GM08714 (cell line): ENCODE measurements around the gene CRB1.

ENCODE experiments used
- H3K4me3 ChIP-seq: fragments of 200-500 bp; sonication (Bioruptor generic); 2 replicates; pipeline ENCODE4 v1.5.1; 2014; ENCODE audit warnings: mild to moderate bottlenecking, low read length, inconsistent platforms
- ZNF274 ChIP-seq: IDR thresholded peaks from 2 replicates; pipeline ENCODE4 v1.6.1; 2012; ENCODE audit warnings: mild to moderate bottlenecking, low read depth, low read length

Gene CRB1

DNA sequence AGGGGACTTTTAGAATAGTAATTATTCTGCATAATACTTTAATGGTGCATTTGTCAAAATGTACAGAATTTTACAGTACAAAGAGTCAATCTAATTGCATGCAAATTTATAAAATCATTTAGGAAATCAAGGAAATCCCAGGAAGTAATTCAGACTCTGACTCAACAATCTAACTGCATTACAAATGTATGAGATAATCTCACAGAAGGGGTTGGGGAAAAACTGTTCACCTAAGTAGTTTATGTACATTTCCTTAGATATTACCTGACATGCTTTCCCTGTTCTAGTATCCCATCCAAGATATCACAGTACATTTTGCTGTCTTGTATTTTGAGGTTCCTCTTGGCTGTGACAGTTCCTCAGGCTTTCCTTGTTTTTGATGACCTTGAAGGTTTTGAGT lies 4.7 kb downstream of the CRB1 start:
- no peak for TF ChIP-seq ZNF274
- H3K4me3 ChIP-seq: no peak overlapping the region

GRCh38 chr1:197277166-197277565 lies 9.1 kb downstream of the CRB1 start:
- H3K4me3 ChIP-seq: no peak overlapping the region
- TF ChIP-seq ZNF274: no peak

DNA sequence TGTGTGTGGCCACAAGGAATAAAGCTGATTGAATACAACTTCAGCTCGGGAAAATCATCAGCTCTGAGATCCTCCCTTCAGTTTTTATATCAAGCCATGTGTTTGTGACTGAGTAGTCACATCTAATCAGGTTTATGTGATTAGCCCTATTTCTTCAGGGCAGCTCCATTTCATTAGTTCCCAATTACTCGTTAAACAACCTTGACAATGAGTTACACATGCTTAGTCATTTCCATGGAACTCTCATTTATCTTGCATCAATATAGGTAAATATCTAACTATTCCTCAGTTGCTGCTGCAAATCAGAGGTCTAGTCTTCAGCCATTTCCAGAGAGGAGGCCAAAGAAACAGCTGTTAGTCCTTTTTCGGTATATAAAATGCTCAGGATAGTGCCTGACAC lies 16.3 kb downstream of the CRB1 start:
- H3K4me3 ChIP-seq: no peak overlapping the region
- TF ChIP-seq ZNF274: no peak

DNA sequence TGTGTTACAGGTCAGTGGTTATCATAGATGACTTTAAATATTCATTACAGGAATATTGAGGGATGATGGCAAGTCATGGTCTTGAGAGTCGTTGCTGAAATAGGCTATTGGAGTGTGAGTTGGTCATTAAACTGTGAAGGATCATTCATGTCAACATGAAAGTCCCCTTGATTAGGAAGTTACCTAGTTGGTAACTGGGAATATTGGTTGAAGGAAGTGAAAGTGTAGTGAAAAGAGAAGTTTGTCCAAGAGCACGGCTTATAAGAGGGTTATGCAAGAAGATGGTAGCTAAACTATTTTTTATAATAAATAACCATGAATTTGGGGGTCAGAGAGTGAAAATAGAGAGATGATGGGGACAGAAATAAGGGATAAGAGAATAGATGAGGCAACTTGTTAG lies 16.9 kb downstream of the CRB1 start:
- no peak overlapping the region for H3K4me3 ChIP-seq
- no peak for TF ChIP-seq ZNF274

DNA sequence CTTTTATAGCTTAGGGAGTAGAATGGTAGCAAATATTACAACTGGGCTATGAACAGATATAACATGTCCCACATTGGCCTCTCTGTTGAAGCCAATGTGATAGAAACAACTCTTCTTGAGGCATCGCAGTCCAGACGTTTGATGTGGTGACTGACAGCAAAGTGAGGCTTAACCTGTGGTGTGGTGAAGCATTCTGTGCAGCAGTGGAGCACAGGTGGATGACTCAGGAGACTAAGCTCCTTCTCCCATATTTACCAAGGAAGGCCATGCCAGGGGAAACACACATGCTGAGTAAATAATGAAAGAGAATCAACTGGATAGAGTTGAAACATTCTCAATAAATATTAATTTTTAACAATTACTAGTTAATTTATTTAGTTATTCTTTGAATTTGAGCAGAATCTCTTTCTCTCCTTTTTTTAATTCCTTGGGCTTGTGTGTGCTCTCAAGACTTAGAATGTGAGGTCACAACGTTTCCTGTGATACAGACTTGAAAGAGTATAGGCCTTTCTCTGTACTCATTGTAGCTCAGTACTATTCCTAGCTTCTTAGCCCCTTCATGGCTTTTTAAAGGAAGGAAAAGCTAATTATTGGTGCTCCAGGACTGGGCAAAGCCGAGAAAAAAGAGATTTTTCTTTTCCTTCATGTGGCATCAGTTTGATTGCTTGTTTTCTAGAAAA lies 17.6 kb downstream of the CRB1 start:
- no peak for TF ChIP-seq ZNF274
- no peak overlapping the region for H3K4me3 ChIP-seq

- H3K4me3 ChIP-seq: no peak overlapping the region
- no peak for TF ChIP-seq ZNF274
Observed at GRCh38 chr1:197286634-197287033, 18.6 kb downstream of the CRB1 start.

DNA sequence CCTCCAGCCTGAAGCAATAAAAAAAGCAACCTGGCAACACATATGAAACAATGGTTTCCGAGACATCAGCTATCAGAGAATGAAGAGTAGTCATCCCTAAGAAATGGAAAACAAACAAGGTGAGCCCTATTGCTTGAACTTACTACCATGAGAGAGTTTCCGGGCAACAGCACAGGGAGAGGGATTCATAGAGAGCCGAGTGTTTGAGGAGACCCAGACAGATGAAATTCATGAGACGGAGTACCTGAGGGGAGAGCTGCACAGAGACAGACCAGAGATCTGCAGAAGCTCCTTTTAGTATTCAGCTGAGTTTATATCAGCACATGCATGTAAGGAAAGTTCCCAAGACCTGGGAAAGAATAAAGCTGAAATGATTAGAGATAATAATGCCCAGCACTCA lies 19.8 kb downstream of the CRB1 start:
- no peak for TF ChIP-seq ZNF274

GRCh38 chr1:197302775-197303174 lies 34.7 kb downstream of the CRB1 start:
- no peak overlapping the region for H3K4me3 ChIP-seq
- TF ChIP-seq ZNF274: no peak

More for the DNA sequence above, 19.8 kb downstream of the CRB1 start:
- no peak overlapping the region for H3K4me3 ChIP-seq

GRCh38 chr1:197303463-197303862 lies 35.4 kb downstream of the CRB1 start:
- TF ChIP-seq ZNF274: no peak
- H3K4me3 ChIP-seq: no peak overlapping the region

DNA sequence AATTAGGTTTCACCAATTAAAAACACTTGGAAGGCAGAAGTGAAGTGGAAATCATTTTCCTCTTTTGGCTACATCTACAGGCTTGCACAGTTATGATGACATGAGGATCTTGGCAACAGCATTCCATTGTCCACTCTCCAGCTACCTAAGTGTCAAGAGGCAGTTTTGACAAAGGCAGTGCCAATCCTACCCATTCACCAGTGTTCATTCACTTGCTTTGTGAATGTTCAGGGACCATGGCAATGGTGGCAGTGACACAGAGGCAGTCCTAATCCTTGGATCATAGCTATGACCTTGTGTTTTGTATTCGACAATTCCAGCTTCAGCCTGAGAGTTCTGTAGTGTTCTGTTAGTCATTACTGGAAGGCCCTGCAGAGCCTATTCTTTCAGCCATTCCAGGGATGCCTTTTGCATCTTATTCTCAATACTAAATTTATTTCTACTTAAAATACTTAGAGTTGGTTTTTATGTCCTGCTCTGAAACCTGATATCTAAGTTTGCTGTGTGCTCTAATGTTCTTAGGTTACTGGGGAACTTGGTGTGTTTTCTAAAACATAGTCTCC lies 36.7 kb downstream of the CRB1 start:
- H3K4me3 ChIP-seq: no peak overlapping the region
- TF ChIP-seq ZNF274: no peak

DNA sequence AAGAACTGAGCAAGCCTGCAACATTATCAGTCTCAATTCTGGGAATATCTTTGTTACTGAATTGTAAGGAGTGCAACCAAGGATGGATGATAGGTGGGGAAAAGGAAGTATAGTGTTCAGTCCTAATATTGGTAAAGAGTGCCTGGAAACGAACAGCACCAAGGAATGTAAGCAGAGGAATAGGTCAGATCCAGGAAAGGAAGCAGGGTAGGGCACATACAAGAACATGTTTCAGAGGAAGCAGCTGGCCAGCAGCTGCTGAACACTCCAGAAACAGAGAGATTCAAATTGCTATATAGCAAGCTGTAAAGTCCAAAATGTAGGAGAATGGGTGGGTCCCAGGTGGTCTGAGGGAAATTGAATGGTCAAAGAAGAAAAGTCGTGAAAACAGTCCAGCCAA lies 37.9 kb downstream of the CRB1 start:
- no peak overlapping the region for H3K4me3 ChIP-seq
- TF ChIP-seq ZNF274: no peak

- no peak overlapping the region for H3K4me3 ChIP-seq
- TF ChIP-seq ZNF274: no peak
Observed at GRCh38 chr1:197306381-197307062, 38.5 kb downstream of the CRB1 start.

GRCh38 chr1:197307136-197307535 lies 39.1 kb downstream of the CRB1 start:
- no peak for TF ChIP-seq ZNF274

DNA sequence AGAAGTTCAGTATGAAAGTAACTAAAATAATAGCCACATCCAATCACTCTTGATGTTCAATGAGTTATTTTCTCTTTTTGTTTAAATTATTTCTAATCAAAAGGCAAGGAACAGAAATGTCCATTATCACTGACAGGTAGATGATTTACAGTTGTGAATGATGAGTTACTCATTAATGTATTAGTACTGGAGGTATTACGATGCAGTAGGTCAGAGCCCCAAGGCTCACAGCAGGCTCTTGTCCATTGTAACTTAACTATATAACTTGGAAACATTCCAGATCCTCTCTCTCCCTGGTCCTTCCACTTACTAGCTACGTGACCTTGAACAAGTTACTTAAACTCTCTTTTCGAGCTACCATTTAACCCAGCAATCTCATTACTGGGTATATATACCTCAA lies 39.5 kb downstream of the CRB1 start:
- no peak overlapping the region for H3K4me3 ChIP-seq

More at GRCh38 chr1:197307136-197307535, 39.1 kb downstream of the CRB1 start:
- no peak overlapping the region for H3K4me3 ChIP-seq

GRCh38 chr1:197311081-197311480 lies 43.0 kb downstream of the CRB1 start:
- H3K4me3 ChIP-seq: no peak overlapping the region
- no peak for TF ChIP-seq ZNF274

More for the DNA sequence above, 39.5 kb downstream of the CRB1 start:
- no peak for TF ChIP-seq ZNF274
